HepG2 (cell line): ENCODE results near the gene LRRC4C. TPM values are rescaled to one million over a fixed set of nuclear protein-coding genes. Genes with fewer than 3 reads are reported as not detected.
A peak's percentile ranks its signal among the peaks of the same experiment; 100 is the strongest.

Source experiments
- ATAC-seq: fragments of 200-7000 bp; cut with Tn5 transposase; 3 replicates; pipeline ENCODE4 v1.9.1; 2020; ENCODE audit warnings: mild to moderate bottlenecking, moderate library complexity
- BruUV-seq: library from RNA; stranded (reverse); fragments of 400-500 nt; replicated peaks from 2 replicates; lab custom pipeline; 2021; lab: Mats Ljungman, UMichigan
- CTCF ChIA-PET: fragments of 300-600 bp; formaldehyde crosslinking; extraction: SDS; loops from one replicate; lab custom pipeline; 2021; ENCODE audit warnings: low total read pairs, inconsistent platforms, low intra/inter-chr PET ratio; lab: Yijun Ruan, JAX
- POLR2A ChIA-PET: fragments of 350-600 bp; sonication (Branson Sonifier 250); formaldehyde crosslinking; loops from one replicate; lab custom pipeline; 2020; ENCODE audit warnings: antibody characterized with exemption, inconsistent platforms; lab: Yijun Ruan, JAX
- DNase-seq: peaks from one replicate; pipeline ENCODE4 v3.0.0-alpha.2; 2015; ENCODE audit warnings: low spot score
- FAIRE-seq: peaks from 3 replicates; lab custom pipeline; 2011; peaks lifted over from hg19 to GRCh38; lab: Jason Lieb, UNC
- H2AFZ ChIP-seq: one replicate; pipeline ENCODE4 v1.6.1; 2011; ENCODE audit warnings: low read length, inconsistent platforms
- H3K27ac ChIP-seq: fragments of 300-600 bp; 3 replicates; pipeline ENCODE4 v1.8.0; 2011; ENCODE audit warnings: mixed run types, mild to moderate bottlenecking, mixed read lengths, low read length, inconsistent platforms; ENCODE audit not compliant: insufficient read depth; ENCODE audit errors: extremely low read length
- H3K27me3 ChIP-seq, 2 experiments: fragments of 200-600 bp in 1 of 2; 2 replicates in 1 of 2; 3 replicates in 1 of 2; pipeline versions ENCODE4 v1.6.0 to v1.8.0; 2011; ENCODE audit warnings: low read length in 2 of 2, mild to moderate bottlenecking in 2 of 2, moderate library complexity in 2 of 2, inconsistent platforms in 1 of 2; ENCODE audit not compliant: insufficient read depth in 2 of 2, control insufficient read depth in 1 of 2
- H3K36me3 ChIP-seq, 2 experiments: fragments of 200-600 bp in 1 of 2; replicated peaks in 1 of 2; 2 replicates in 1 of 2; 3 replicates in 1 of 2; pipeline versions ENCODE4 v1.5.1 to v1.8.0; 2011; ENCODE audit warnings: low read length in 2 of 2, inconsistent platforms in 1 of 2; ENCODE audit not compliant: insufficient read depth in 2 of 2, control insufficient read depth in 1 of 2
- H3K4me1 ChIP-seq: 2 replicates; pipeline ENCODE4 v1.5.1; 2012; ENCODE audit warnings: low read length, inconsistent platforms; ENCODE audit not compliant: insufficient read depth
- H3K4me2 ChIP-seq: 2 replicates; pipeline ENCODE4 v1.6.0; 2011; ENCODE audit warnings: low read depth, low read length, inconsistent platforms
- H3K4me3 ChIP-seq, 3 experiments: fragments of 200-600 bp in 1 of 3; sonication (generic), shearing (Covaris generic) in 1 of 3; replicated peaks in 1 of 3; 2 replicates each; pipeline ENCODE4 v1.5.1; 2011 to 2016; ENCODE audit warnings: low read length in 3 of 3, inconsistent platforms in 2 of 3, low read depth in 2 of 3, mild to moderate bottlenecking in 2 of 3, control low read depth in 1 of 3, mixed read lengths in 1 of 3; ENCODE audit not compliant: insufficient read depth in 1 of 3
- H3K79me2 ChIP-seq: one replicate; pipeline ENCODE4 v1.6.1; 2011; ENCODE audit warnings: low read length, inconsistent platforms; ENCODE audit not compliant: insufficient read depth
- H3K9ac ChIP-seq: 2 replicates; pipeline ENCODE4 v1.6.0; 2011; ENCODE audit warnings: mild to moderate bottlenecking, low read depth, low read length, inconsistent platforms; ENCODE audit not compliant: insufficient read depth
- H3K9me3 ChIP-seq: 2 replicates; pipeline ENCODE4 v1.5.1; 2012; ENCODE audit warnings: mild to moderate bottlenecking, low read length
- H4K20me1 ChIP-seq: 2 replicates; pipeline ENCODE4 v1.6.0; 2011; ENCODE audit warnings: inconsistent platforms, mild to moderate bottlenecking, low read length, moderate library complexity; ENCODE audit not compliant: insufficient read depth
- ARID3A ChIP-seq: IDR thresholded peaks from 2 replicates; pipeline ENCODE4 v1.6.1; 2012; ENCODE audit warnings: low read depth, low read length, improper control_type of control experiment
- BHLHE40 ChIP-seq: IDR thresholded peaks from 2 replicates; pipeline ENCODE4 v1.6.1; 2011; ENCODE audit warnings: low read length, improper control_type of control experiment
- CSRNP1 ChIP-seq: sonication (generic); formaldehyde crosslinking; IDR thresholded peaks from 2 replicates; pipeline ENCODE4 v1.8.1; 2023; ENCODE audit warnings: mild to moderate bottlenecking, missing genetic modification reagents
- ISL2 ChIP-seq: sonication (generic); formaldehyde crosslinking; IDR thresholded peaks from 2 replicates; pipeline ENCODE4 v1.5.0; 2020; ENCODE audit warnings: missing genetic modification reagents
- KLF12 ChIP-seq: sonication (generic); formaldehyde crosslinking; IDR thresholded peaks from 2 replicates; pipeline ENCODE4 v1.4.0; 2020; ENCODE audit warnings: missing genetic modification reagents, borderline replicate concordance
- NFE2L2 ChIP-seq: fragments of 150-350 bp; IDR thresholded peaks from 2 replicates; pipeline ENCODE4 v1.6.1; 2014; ENCODE audit warnings: low read length
- NPAS2 ChIP-seq: sonication (generic); formaldehyde crosslinking; IDR thresholded peaks from 2 replicates; pipeline ENCODE4 v1.8.0; 2022; ENCODE audit warnings: mild to moderate bottlenecking, missing genetic modification reagents, borderline replicate concordance
- PAXIP1 ChIP-seq: sonication (generic); formaldehyde crosslinking; conservative IDR thresholded peaks from 2 replicates; pipeline ENCODE4 v1.4.0; 2020; ENCODE audit warnings: mild to moderate bottlenecking, missing genetic modification reagents, moderate library complexity
- SPEN ChIP-seq: sonication (generic); formaldehyde crosslinking; IDR thresholded peaks from 2 replicates; pipeline ENCODE4 v1.5.1; 2020; ENCODE audit warnings: low read depth, mild to moderate bottlenecking, missing genetic modification reagents
- ZNF362 ChIP-seq: sonication (generic); formaldehyde crosslinking; IDR thresholded peaks from 2 replicates; pipeline ENCODE4 v1.4.0; 2020; ENCODE audit warnings: missing genetic modification reagents, mild to moderate bottlenecking, borderline replicate concordance
- ZNF589 ChIP-seq: sonication (generic); formaldehyde crosslinking; conservative IDR thresholded peaks from 2 replicates; pipeline ENCODE4 v1.8.0; 2022; ENCODE audit warnings: mild to moderate bottlenecking, moderate library complexity, missing genetic modification reagents
- ZNF775 ChIP-seq: sonication (generic); formaldehyde crosslinking; IDR thresholded peaks from 2 replicates; pipeline ENCODE4 v1.4.0; 2020; ENCODE audit warnings: missing genetic modification reagents, mild to moderate bottlenecking, moderate library complexity, borderline replicate concordance
- ZNF891 ChIP-seq: sonication (generic); formaldehyde crosslinking; IDR thresholded peaks from 2 replicates; pipeline ENCODE4 v1.5.0; 2020; ENCODE audit warnings: mild to moderate bottlenecking, missing genetic modification reagents
- in situ Hi-C: cut with HindIII; loops from 2 replicates; pipeline ENCODE4 v1.10.0; 2017; ENCODE audit warnings: low pct_unique_long_range_greater_than_20kb; ENCODE audit not compliant: extremely low pct_ligation_motif_present
- intact Hi-C: fragments of 100-400 bp; cut with micrococcal nuclease; formaldehyde crosslinking; loops from one replicate; pipeline ENCODE4 v1.10.0; 2022; ENCODE audit not compliant: unreplicated experiment
- polyA plus RNA-seq, 8 experiments: library from polyadenylated mRNA; depleted of rRNA in 3 of 8; stranded (reverse) in 7 of 8; unstranded in 1 of 8; fragments of >200 nt; fragmentation: Illumina TruSeq in 4 of 8; extraction: Trizol in 4 of 8; gene quantifications; 2 replicates each; pipeline versions ENCODE4 v1.2.1 to v1.2.3, GENCODE V29; 2011 to 2016; ENCODE audit warnings: low read depth in 4 of 8, missing spikeins in 1 of 8, mixed read lengths in 1 of 8; ENCODE audit not compliant: insufficient read depth in 1 of 8
- total RNA-seq, 5 experiments: library from RNA; depleted of rRNA; stranded (reverse); fragments of >200 nt; fragmentation: Illumina TruSeq; extraction: Trizol; gene quantifications; 2 replicates each; pipeline ENCODE4 v1.2.3, GENCODE V29; 2016; ENCODE audit warnings: low read depth in 1 of 5
- TF ChIP-seq, protein P1 (sequence below): sonication (generic); formaldehyde crosslinking; IDR thresholded peaks from 2 replicates; pipeline ENCODE4 v1.4.0; 2020; ENCODE audit warnings: mild to moderate bottlenecking, low read depth, missing genetic modification reagents

LRRC4C gene
- total and polyA plus RNA-seq, 2 of the 13 experiments (the other 11 are each of a cell fraction or from before 2014, with no cell fraction given) = not detected

DNA sequence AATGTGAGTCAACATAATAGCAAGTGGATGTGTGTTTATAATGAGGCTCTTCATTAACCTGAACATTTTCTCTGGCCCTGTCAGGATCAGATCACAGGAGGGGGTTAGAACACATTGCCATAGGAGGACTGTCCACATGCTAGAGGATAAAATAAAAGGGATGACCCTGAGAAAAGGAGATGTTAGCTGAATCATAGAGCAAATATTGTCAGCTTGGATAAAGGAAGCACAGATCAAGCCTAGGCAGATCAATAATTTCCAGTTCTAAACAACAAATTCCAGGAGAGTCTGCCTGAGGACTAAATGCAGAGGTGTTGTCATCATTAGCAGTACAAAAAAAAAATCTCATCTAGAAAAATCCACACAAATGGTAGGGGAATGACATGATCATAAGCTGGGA, 337.9 kb downstream of the LRRC4C start:
- POLR2A ChIA-PET = interaction anchor here (1.4 kb wide), 1 partner anchor 68 kb away, joined by 4 read pairs; no protein-coding TSS in a partner anchor
- no peaks in the 10 kb centered on the region for H3K27me3 ChIP-seq
- no peaks in the 10 kb centered on the region for H4K20me1 ChIP-seq
- DNase-seq (peak; percentile 21), ATAC-seq (peak; percentile 88), FAIRE-seq (no peak)
- H3K79me2 ChIP-seq = no peaks in the 10 kb centered on the region
- in situ Hi-C loops = no loop called here
- no peak overlapping the region for H3K4me3 ChIP-seq
- H3K4me1 ChIP-seq = no peaks in the 10 kb centered on the region
- BruUV-seq = no TSS peak
- H3K36me3 ChIP-seq = no peaks in the 10 kb centered on the region
- intact Hi-C loops = no loop called here
- peaks cover 78% of the 10 kb centered on the region for H3K9me3 ChIP-seq
- H3K9ac ChIP-seq = no peak overlapping the region
- no peak overlapping the region for H3K27ac ChIP-seq
- H3K4me2 ChIP-seq = no peak overlapping the region
- CTCF ChIA-PET = no interaction called here
- H2AFZ ChIP-seq = no peak overlapping the region
- 0 out of 2 replicates have a peak, but pooled peaks have one; percentile 27 for TF ChIP-seq ISL2
- no peak for TF ChIP-seq SPEN
- no peak for TF ChIP-seq ZNF589 (CRISPR knock-in tag)
- TF ChIP-seq CSRNP1 (CRISPR knock-in tag) = no peak
- peak; percentile 35; the same call in 1 of the 2 replicates for TF ChIP-seq ARID3A
- no peak for TF ChIP-seq ZNF891
- TF ChIP-seq KLF12 (CRISPR knock-in tag) = no peak
- peak; percentile 70 for TF ChIP-seq PAXIP1 (CRISPR knock-in tag)
- TF ChIP-seq, protein P1, sequence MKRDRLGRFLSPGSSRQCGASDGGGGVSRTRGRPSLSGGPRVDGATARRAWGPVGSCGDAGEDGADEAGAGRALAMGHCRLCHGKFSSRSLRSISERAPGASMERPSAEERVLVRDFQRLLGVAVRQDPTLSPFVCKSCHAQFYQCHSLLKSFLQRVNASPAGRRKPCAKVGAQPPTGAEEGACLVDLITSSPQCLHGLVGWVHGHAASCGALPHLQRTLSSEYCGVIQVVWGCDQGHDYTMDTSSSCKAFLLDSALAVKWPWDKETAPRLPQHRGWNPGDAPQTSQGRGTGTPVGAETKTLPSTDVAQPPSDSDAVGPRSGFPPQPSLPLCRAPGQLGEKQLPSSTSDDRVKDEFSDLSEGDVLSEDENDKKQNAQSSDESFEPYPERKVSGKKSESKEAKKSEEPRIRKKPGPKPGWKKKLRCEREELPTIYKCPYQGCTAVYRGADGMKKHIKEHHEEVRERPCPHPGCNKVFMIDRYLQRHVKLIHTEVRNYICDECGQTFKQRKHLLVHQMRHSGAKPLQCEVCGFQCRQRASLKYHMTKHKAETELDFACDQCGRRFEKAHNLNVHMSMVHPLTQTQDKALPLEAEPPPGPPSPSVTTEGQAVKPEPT (CRISPR knock-in tag) = no peak
- no peak for TF ChIP-seq BHLHE40
- TF ChIP-seq ZNF362 = peak; percentile 15; the same call in 1 of the 2 replicates
- TF ChIP-seq NFE2L2 = peak; percentile 26; the same call in 1 of the 2 replicates
- no peak for TF ChIP-seq NPAS2 (CRISPR knock-in tag)
- no peak for TF ChIP-seq ZNF775 (CRISPR knock-in tag)
